ENCODE results near the gene ASTE1.

- TF ChIP-seq, protein P1, sequence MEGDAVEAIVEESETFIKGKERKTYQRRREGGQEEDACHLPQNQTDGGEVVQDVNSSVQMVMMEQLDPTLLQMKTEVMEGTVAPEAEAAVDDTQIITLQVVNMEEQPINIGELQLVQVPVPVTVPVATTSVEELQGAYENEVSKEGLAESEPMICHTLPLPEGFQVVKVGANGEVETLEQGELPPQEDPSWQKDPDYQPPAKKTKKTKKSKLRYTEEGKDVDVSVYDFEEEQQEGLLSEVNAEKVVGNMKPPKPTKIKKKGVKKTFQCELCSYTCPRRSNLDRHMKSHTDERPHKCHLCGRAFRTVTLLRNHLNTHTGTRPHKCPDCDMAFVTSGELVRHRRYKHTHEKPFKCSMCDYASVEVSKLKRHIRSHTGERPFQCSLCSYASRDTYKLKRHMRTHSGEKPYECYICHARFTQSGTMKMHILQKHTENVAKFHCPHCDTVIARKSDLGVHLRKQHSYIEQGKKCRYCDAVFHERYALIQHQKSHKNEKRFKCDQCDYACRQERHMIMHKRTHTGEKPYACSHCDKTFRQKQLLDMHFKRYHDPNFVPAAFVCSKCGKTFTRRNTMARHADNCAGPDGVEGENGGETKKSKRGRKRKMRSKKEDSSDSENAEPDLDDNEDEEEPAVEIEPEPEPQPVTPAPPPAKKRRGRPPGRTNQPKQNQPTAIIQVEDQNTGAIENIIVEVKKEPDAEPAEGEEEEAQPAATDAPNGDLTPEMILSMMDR (conservative IDR thresholded peaks at IDR 0.05; ENCODE audit: low read length): no peak
- TF ChIP-seq EZH2phosphoT487 (IDR thresholded peaks at IDR 0.05; ENCODE audit: borderline replicate concordance): no peak
Observed at GRCh38 chr3:131072845-131073244, 46.2 kb upstream of the ASTE1 start.
